ENCODE measurements around the gene NAP1L1.

Gene NAP1L1

DNA sequence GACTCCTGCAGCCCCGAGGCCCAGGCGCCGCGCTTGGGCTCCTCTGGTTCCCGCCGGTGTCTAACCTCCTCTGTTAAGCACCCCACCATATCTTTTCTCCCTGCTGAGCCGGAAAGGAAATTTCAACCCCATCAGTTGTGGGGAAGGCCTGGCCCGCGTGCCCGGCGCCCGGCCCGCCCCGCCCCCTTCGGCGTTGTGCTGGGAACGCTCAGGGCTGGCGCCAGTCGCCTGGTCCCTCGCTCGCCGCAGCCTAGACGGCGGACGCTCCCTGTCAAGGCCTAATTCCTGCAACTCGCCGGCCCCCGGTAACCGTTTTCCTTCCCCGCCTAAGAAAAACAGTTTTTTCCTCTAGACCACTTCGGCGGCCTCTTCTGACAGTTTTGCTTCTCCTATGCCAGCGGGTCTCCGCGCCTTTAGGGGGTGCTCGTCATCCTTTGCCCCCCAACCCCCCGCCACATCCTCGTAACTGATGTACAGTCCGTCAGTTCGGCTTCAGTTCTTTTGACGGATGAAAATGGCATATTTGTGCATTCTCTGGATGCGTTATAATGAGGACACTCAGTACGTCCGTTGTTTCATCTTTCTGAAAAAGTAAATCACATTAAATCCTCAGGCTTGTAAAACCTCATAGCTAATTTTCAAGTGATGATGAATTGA lies 506 bp upstream of the NAP1L1 start:
- in situ Hi-C loops (cut with HindIII; ENCODE audit: low sequenced_read_pairs), result no loop called here

DNA sequence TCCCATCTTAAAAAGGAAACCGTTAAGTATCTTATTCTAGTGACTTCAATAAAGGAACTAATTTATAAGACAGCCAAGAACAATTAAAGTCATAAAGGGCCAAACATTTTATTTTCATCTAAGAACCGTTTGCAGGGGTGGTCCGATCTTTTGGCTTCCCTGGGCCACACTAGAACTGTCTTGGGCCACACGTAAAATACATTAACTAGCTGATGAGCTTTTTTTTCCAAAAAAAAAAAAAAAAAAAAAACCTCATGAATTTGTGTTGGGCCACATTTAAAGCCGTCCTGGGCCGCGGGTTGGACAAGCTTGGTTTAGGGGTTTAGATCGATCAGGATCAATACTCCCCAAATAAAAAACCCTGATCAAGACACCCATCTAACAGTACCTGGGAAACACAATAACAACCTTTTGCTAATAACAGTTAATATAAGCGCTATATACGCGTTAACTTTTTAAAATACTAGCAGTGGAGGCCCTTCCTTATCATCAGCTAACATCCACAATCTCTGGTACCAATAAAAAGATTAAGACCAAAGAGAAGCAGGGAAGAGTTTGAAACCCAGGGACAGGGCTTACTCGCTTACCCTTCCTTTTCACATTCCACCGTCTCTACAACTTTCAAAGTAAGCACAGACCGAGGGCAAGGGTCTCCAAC lies 1.1 kb downstream of the NAP1L1 start:
- in situ Hi-C loops (cut with HindIII; ENCODE audit: low sequenced_read_pairs), result no loop called here

DNA sequence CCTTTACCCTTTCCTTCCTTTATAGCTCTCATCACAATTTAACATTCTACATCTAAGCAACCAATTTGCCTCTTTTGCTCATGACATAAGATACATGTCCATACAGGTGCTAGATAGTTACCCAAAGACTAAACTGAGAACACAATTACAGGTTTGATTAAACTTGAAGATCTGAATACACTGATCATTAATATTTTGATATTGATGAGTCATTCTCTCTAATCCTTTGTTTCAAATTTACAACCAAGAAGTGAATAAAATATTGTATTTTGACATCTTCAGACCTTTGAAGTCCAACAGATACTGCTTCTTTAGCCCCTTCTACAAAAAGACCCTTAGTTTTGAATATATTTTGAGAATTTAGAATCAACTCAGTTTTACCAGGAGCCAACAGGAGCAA lies 2.6 kb downstream of the NAP1L1 start:
- in situ Hi-C loops (cut with HindIII; ENCODE audit: low sequenced_read_pairs), result no loop called here

DNA sequence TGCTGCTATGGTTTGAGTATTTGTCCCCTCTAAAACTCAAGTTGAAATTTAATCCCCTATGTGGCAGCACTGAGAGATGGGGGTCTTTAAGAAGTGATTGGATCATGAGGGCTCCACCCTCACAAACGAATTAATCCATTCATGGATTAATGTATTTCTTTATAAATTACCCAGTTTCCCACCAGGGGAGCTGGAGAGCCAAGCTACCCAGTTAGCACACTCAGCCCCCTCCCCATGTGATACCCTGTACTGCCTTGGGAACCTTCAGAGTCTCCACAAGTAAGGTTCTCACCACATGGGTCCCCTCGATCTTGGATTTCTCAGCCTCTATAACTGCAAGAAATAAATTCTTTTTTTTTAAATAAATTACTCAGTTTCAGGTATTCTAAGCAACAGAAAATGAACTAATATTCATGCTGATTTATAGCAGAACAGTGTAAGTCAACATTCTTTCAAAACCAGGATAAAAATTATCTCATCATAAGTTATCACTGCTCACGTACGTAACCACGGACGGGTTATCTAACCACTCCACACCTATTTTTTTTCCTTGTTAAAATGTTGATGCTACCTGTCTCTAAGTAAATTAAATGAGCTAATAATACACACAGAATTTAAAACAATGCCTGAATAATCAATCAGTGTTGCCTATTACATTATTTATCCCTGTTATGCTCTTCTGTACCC lies 3.6 kb downstream of the NAP1L1 start:
- in situ Hi-C loops (cut with HindIII; ENCODE audit: low sequenced_read_pairs), result no loop called here

DNA sequence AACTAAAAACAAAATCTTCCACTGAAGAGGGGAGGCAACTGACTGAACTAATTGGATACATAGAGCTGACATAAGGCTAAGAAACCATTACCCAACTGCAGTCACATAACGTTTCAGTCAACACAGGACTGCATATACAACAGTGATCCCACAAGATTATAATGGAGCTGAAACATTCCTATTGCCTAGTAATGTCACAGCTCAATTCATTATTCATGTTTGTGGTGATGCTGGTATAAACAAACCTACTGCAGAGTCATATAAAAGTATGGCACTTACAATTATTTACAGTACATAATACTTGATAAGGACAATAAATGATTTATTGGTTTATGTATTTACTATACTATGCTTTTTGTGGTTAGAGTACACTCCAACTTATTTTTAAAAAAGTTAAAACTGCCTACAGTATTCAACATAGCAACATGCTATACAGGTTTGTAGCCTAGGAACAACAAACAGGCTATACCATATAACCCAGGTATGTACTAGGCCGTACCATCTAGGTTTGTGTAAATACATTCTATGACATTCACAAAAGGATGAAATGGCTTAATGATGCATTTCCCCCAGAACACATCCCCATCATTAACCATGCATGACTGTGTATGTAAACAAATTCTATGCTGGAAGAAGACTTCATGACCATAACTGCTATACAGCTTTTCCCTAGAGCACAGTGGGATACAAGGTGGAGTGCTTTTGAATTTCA lies 4.3 kb downstream of the NAP1L1 start:
- in situ Hi-C loops (cut with HindIII; ENCODE audit: low sequenced_read_pairs), result no loop called here

DNA sequence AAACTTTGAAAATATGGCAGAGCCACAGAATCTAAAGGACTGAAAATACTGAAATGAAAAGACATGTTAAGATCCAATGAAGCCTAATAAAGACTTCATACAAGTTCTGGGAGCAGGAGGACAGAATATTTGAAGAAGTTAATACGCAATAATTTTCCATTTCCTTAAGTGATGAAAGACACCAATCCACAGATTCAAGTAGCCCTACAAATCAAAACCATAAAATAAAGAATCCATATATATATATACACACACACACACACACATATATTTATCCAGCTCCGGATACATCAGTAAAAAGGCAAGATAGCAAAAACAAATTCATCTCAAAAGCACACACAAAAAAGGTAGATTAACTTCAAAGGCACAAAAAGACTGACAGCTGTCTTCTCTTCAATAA lies 5.7 kb downstream of the NAP1L1 start:
- in situ Hi-C loops (cut with HindIII; ENCODE audit: low sequenced_read_pairs), result loop anchor here (5.0 kb wide), 1 partner anchor 36 kb away; no protein-coding TSS in a partner anchor

DNA sequence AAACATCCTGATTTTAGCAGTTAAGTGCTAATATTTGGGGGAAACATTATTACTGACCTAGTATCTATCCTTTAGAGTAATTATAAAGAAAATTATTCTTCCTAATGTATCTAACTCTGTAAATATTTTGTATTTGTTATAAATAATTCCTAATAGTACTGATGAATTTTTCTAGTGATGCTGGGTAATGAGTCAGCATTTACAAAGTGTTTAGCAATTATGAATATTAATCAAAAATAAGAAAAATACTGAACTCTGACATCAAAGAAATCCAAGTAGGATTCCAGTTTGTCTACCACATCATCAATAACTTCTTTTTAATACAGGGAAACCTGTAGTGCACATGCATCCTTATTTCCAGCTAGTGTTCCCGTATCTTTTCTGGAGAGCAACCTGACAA lies 9.0 kb downstream of the NAP1L1 start:
- in situ Hi-C loops (cut with HindIII; ENCODE audit: low sequenced_read_pairs), result loop anchor here (5.0 kb wide), 1 partner anchor 33 kb away; no protein-coding TSS in a partner anchor

DNA sequence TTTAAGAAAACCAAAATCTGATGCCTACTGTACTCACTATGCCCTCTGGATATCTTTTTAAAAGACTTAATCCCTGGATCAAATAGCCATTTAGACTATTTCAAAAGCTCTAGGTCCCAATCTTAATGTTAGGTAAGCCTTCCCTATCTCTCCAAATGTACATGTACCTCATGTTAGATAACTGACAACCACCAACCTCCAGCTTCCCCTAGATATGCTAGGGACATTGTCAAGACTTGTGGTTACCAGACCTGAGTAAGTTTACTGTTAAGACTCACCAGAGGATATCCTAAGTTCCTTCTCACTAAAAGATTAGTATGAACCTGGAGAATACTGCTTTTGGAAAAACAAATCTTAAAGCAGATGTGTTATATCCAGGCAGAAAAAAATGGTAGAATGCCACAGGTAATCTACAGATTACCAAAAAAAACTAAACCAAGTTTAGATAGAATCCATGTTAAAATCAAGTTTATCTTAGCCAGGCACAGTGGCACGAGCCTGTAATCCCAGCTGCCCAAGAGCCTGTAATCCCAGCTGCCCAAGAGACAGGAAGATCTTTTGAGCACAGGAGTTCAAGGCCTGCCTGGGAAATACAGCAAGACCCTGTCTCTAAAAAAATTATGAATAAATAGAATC lies 9.7 kb downstream of the NAP1L1 start:
- in situ Hi-C loops (cut with HindIII; ENCODE audit: low sequenced_read_pairs), result loop anchor here (5.0 kb wide), 1 partner anchor 33 kb away; no protein-coding TSS in a partner anchor

DNA sequence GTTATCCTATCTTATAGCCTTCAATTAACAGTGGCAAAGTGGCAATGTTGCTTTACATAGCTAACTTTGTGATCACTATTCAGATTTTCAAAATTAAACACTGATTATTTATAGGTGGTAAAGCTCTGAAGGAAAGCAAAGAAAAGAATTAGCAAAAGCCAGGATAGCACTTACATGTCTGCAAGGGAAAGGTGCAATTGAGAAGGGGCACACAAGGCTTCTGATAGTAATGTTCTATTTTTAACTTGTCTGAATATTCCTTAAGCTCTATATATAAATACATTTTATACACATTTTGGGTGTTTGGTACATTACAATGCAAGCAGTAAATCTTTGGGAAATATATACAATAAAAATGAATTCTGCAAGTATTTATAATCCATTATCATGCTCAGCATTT lies 10.9 kb downstream of the NAP1L1 start:
- in situ Hi-C loops (cut with HindIII; ENCODE audit: low sequenced_read_pairs), result no loop called here

DNA sequence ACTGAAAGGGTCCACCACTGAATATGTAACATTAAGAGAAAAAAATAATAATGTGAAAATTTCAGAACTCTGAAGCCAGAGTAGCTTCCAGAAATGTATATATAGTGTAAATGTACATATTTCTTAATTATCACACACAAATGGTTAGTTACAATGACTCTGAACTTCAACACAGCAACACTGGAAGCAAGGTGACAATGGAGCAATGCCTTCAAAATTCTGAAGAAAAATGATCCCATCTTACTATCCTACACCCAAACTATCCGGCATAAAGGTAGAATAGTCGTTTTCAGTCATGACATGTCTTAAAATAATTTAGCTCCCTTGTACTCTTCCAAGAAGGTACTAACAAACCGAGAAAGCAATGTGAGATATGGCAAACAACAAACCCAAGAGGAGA lies 11.9 kb downstream of the NAP1L1 start:
- in situ Hi-C loops (cut with HindIII; ENCODE audit: low sequenced_read_pairs), result no loop called here

DNA sequence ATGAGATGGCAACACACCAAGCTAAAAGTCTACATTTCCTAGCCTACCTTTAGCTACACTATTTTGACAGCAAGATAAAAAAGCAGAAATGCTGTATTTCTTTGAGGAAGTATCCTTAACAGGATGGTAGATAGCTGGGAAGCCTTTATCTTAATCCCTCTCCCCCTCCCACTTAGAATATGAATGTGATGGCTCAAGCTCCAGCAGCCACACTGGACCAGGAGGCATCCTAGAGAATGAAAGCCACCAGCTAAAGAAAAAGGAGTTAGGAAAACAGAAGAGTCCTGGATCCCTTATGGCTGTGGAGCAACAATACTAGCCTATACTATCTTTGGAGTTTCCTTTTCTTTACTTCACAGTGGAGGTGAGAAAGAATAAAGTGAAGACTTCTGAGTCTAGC lies 15.1 kb downstream of the NAP1L1 start:
- in situ Hi-C loops (cut with HindIII; ENCODE audit: low sequenced_read_pairs), result no loop called here

DNA sequence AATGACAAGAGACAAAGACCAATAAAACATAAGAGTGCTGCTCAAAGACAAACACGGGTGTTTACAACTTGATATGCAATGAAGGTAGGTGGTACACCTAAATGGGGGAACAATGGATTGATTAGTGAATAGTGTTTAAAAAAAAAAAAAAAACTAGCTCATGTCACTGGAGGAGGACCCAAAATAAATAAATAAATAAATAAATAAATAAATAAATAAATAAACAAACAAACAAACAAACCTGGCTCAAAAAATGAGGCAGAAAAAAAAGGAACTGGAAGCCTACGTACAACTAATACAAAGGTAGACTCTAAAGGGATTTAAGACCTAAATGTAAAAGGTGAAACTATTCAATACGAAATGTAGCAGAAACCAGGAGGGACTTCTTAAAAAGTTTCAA lies 18.6 kb downstream of the NAP1L1 start:
- in situ Hi-C loops (cut with HindIII; ENCODE audit: low sequenced_read_pairs), result no loop called here

DNA sequence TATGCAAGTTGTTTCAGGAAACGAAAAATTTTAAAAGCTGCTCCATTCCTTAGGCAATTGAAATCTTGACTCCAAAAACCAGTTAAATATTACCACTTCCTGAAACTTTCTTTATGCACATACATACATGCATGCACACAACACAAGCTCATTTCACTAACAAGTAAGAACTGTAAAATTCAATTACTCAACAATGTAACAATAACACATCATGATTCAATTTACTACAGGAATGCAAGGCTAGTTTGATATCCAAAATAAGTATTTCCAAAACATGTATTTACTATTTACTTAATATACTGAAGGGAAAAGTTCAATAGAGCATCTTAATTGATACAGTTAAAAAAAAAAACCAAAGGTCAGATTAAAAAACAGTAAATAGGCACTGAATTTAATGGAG lies 19.6 kb downstream of the NAP1L1 start:
- in situ Hi-C loops (cut with HindIII; ENCODE audit: low sequenced_read_pairs), result no loop called here

DNA sequence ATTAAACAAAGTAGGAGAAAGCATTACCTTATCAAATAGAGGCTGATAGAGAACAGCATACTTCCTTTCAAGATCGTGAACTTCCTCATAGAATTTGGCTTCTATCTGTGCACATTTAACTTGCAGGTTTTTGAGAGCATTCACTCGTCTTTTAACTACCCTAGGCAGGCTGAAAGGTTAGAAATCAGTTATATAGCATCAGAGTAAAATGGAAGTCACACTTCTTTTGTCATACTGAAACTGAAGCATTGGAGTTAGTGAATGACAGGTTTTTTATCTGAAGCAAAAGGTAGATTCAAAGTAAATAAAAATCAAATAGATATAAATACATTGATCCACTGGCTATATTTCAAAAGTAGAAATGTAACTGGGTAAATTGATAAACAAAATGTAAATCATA lies 24.4 kb downstream of the NAP1L1 start:
- in situ Hi-C loops (cut with HindIII; ENCODE audit: low sequenced_read_pairs), result no loop called here

DNA sequence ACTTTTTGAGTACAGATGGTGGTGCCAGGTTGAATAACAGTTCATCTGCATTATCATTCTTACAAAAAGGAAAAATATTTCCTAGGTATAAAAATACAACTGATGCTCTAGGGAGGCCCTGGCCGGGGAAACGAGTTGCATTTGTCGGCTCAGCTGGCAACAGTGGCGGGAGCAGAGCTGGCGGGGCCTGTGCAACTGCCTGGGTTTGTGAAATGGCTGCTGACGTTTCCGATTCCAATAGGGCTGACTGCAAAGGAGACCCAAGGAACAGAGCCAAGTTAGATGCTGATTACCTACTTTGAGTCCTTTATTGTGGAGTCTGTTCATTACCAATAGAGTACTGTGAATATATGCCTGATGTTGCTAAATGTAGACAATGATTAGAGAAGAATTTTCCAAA lies 27.2 kb downstream of the NAP1L1 start:
- in situ Hi-C loops (cut with HindIII; ENCODE audit: low sequenced_read_pairs), result no loop called here

DNA sequence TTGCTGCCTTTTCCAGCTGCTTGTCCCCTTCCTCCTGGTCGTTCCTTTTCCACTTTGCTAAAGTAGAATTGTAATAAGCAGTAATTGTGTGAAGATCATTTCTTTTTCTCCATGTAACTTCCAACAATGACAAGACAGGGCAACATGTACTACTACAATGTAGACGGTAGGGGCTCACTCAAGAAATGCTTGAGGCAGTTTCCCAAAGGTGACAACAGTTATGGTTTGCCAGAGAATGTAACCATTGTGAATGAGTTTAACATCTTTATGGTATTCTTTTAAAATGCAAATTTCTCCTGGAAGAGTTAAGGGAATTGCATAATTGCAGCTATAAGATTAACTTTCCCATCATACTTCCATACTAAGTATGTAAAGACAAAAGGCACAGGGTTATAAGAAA lies 29.1 kb downstream of the NAP1L1 start:
- in situ Hi-C loops (cut with HindIII; ENCODE audit: low sequenced_read_pairs), result no loop called here

DNA sequence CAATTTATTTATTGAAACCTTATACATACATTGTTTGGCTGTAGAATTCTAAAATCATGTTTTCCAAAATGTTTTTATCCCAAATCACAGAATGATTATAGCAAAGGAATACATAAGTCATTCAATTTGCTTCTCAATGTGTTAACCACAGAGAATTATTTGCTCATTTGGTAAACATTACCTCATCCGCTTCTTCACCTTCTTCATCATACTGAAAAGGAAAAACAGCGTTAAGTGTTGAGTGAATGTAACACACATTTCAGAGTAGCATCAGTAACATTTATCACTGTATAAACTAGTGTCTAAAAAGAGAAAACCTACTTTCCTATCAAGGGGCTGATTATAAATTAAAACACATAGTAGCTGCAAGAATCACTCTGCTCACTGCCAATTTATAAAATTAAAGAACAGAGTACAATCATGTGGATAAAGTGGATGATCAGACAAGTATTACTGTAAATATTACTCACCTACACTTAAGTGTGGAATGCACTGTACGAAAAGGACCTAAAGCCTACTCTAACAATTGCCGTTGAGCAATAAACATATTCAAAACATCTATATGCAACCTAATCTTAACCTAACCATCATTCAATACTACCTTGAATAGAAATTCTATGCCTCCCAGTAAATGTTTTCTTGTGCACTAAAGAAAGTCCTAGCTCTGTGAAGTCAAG lies 34.8 kb downstream of the NAP1L1 start:
- in situ Hi-C loops (cut with HindIII; ENCODE audit: low sequenced_read_pairs), result no loop called here

DNA sequence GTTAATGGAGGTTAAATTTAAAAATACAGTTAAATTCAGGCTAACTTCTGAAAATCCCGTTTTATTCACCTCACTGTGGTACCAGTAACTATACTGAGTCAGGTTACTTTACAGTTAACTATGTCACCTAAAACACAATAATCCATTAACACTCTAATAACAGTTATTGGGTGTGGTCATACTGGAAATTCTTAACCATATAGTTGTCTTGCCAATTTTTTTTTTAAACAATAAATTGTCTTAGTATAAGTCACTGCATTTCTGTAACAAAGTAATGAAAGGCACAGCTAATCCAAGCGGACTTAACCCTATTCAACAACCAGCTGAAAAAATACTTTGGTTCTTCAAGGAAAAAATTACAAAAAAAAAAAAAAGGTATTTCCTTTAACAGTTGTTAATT lies 36.7 kb downstream of the NAP1L1 start:
- in situ Hi-C loops (cut with HindIII; ENCODE audit: low sequenced_read_pairs), result no loop called here

DNA sequence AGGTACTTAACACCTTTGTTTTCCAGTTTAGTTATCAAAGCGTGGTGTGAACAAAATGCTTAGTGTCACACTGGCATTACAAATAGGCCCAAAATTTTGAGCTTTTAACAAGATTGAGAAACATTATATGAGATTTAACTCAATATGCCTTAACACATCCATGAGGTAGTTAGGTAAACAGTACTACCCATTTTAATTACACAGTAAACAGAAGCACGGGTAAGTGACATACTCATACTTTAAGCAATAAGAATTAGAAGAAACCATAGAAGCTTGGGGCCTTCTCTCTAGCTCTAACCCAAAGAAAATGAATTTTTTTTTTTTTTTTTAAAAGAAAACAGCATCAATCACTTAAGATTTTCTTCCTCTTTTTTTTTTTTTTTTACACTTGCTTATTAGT lies 37.4 kb downstream of the NAP1L1 start:
- in situ Hi-C loops (cut with HindIII; ENCODE audit: low sequenced_read_pairs), result no loop called here

DNA sequence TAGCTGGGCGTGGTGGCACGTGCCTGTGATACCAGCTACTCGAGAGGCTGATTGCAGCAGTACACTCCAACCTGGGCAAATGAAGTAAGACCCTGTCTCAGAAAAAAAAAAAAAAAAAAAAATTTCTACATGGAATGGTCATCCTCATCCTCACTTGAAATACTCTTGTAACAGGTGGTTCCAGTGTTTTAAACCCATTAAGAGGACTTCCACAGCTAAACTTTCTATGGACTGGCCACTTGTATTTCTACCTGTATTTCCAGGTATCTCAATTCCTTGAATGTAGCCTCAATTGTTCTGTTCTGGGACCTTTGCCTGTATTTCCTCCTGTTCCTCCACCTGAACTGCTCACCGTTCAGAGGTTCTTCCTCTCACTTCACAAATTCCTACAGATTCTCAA lies 41.1 kb downstream of the NAP1L1 start:
- in situ Hi-C loops (cut with HindIII; ENCODE audit: low sequenced_read_pairs), result loop anchor here (5.0 kb wide), 1 partner anchor 34 kb away; no protein-coding TSS in a partner anchor
